Stomach (tissue), 9 donors: ENCODE measurements around the gene HADHB. TPM values are rescaled to one million over a fixed set of nuclear protein-coding genes. Genes with fewer than 3 reads are reported as not detected.

Experiments
- DNase-seq, 2 donors: peaks; one replicate each; pipeline versions ENCODE4 v3.0.0 to v3.0.0-alpha.2; 2013 to 2019
- H3K27ac ChIP-seq, 5 donors: fragments of 200-600 bp in 4 of 5; sonication (generic) in 4 of 5; one replicate each; pipeline ENCODE4 v1.5.1; 2013 to 2019; ENCODE audit warnings: mild to moderate bottlenecking in 1 of 5, moderate library complexity in 1 of 5
- H3K27me3 ChIP-seq, 3 donors: fragments of 200-600 bp; sonication (generic); one replicate each; pipeline ENCODE4 v1.5.1; 2017 to 2019; ENCODE audit warnings: mixed run types in 1 of 3
- H3K36me3 ChIP-seq, 4 donors: fragments of 200-600 bp; sonication (generic); 1 replicate in 3 of 4; 2 replicates in 1 of 4; pipeline ENCODE4 v1.5.1; 2016 to 2019
- H3K4me1 ChIP-seq, 4 donors: fragments of 200-600 bp; sonication (generic); one replicate each; pipeline ENCODE4 v1.5.1; 2016 to 2019
- H3K4me3 ChIP-seq, 4 donors: fragments of 200-600 bp; sonication (generic) in 3 of 4; one replicate each; pipeline ENCODE4 v1.5.1; 2016 to 2019; ENCODE audit warnings: mild to moderate bottlenecking in 1 of 4
- H3K9me3 ChIP-seq, 4 donors: fragments of 200-600 bp; sonication (generic); one replicate each; pipeline ENCODE4 v1.5.1; 2016 to 2019
- CTCF ChIP-seq, 7 experiments: fragments of 450-650 bp in 4 of 7; fragments of 200-600 bp in 3 of 7; sonication (generic) in 3 of 7; IDR thresholded peaks; one replicate each; pipeline ENCODE4 v1.5.1; 2016 to 2019; ENCODE audit warnings: antibody characterized with exemption in 7 of 7, control low read depth in 2 of 7, mild to moderate bottlenecking in 1 of 7
- EP300 ChIP-seq: sonication (generic); formaldehyde crosslinking; IDR thresholded peaks from one replicate; pipeline ENCODE4 v1.6.1; 2017; ENCODE audit warnings: antibody characterized with exemption
- POLR2A ChIP-seq, 4 donors: fragments of 450-650 bp; IDR thresholded peaks; one replicate each; pipeline ENCODE4 v1.6.1; 2016; ENCODE audit warnings: antibody characterized with exemption in 4 of 4, control low read depth in 2 of 4, mild to moderate bottlenecking in 1 of 4, moderate library complexity in 1 of 4
- POLR2AphosphoS5 ChIP-seq, 3 donors: sonication (generic); formaldehyde crosslinking; IDR thresholded peaks; one replicate each; pipeline ENCODE4 v1.6.1; 2016; ENCODE audit warnings: antibody characterized with exemption in 3 of 3
- whole genome bisulfite sequencing, 5 donors: extraction: QIAGEN DNeasy Blood & Tissue Kit in 3 of 5; methylation state at CpG; one replicate each; pipeline versions ENCODE4 v1.1.5 to v1.1.7; 2013 to 2018; 5-methylcytosine and 5-hydroxymethylcytosine counted together
- intact Hi-C: fragments of 100-400 bp; cut with DNase I; formaldehyde crosslinking; loops from one replicate; pipeline ENCODE4 v1.15.1; 2023; ENCODE audit warnings: low total_unique reads
- polyA plus RNA-seq, 3 donors: library from polyadenylated mRNA; stranded (reverse); fragments of 200-250 nt; gene quantifications; one replicate each; pipeline ENCODE4 v1.2.3, GENCODE V29; 2013
- total RNA-seq, 5 donors: library from RNA; depleted of rRNA; stranded (reverse); fragments of >200 nt; gene quantifications; one replicate each; pipeline versions ENCODE4 v1.1.0 to v1.2.3, GENCODE V29; 2014 to 2016
- donor health status: healthy with polysubstance abuse.
- donor health status: Bipolar disorder and iron deficiency.
- donor health status: healthy.

Gene HADHB
- total and polyA plus RNA-seq, 8 donors = 70.4 to 178 (median 91.4) TPM

GRCh38 chr2:26223018-26223417, 21.7 kb upstream of the HADHB start:
- Histone ChIP-seq H3K27me3 (no peaks in the 10 kb centered on the region), H3K4me1 (no peaks in the 10 kb centered on the region), H3K27ac (no peak overlapping the region), H3K36me3 (peaks cover 10 to 91% (median 84%) of the 10 kb centered on the region in 4 donors), H3K4me3 (no peak overlapping the region), H3K9me3 (no peaks in the 10 kb centered on the region)
- intact Hi-C loops = no loop called here
- WGBS, 5 donors = 88 to 100% (median 97%) methylated on average over 1 of the region's 1 CpG
- TF ChIP-seq EP300 = no peak
- DNase-seq = no peak

GRCh38 chr2:26224095-26224494, 20.6 kb upstream of the HADHB start:
- intact Hi-C loops = no loop called here
- TF ChIP-seq POLR2AphosphoS5 (IDR thresholded peaks at IDR 0.05) (no peak), CTCF (IDR thresholded peaks at IDR 0.05) (no peak), EP300 (no peak), POLR2A (IDR thresholded peaks at IDR 0.05) (no peak)
- H3K4me3 ChIP-seq = no peak overlapping the region
- no peaks in the 10 kb centered on the region for H3K9me3 ChIP-seq
- H3K4me1 ChIP-seq = no peaks in the 10 kb centered on the region
- 56 to 78% (median 68%) methylated on average over 2 of the region's 2 CpGs for WGBS, 5 donors
- H3K27me3 ChIP-seq = no peaks in the 10 kb centered on the region
- no peak overlapping the region for H3K27ac ChIP-seq
- no peak for DNase-seq
- H3K36me3 ChIP-seq = peaks cover 21 to 91% (median 86%) of the 10 kb centered on the region in 4 donors

- Histone ChIP-seq H3K4me1 (no peaks in the 10 kb centered on the region), H3K4me3 (no peak overlapping the region), H3K36me3 (peaks cover 66 to 100% (median 92%) of the 10 kb centered on the region in 4 donors), H3K27ac (no peak overlapping the region), H3K9me3 (no peaks in the 10 kb centered on the region), H3K27me3 (no peaks in the 10 kb centered on the region)
- 90 to 99% (median 97%) methylated on average over 3 of the region's 3 CpGs for WGBS, 5 donors
- intact Hi-C loops = no loop called here
- no peak for DNase-seq
- TF ChIP-seq POLR2AphosphoS5 (IDR thresholded peaks at IDR 0.05) = no peak
Observed at GRCh38 chr2:26229595-26229994, 15.1 kb upstream of the HADHB start.

- Histone ChIP-seq H3K9me3 (no peaks in the 10 kb centered on the region), H3K4me3 (no peak overlapping the region), H3K4me1 (no peaks in the 10 kb centered on the region), H3K36me3 (peaks cover 76 to 100% (median 99%) of the 10 kb centered on the region in 4 donors), H3K27ac (no peak overlapping the region), H3K27me3 (no peaks in the 10 kb centered on the region)
- intact Hi-C loops = no loop called here
- DNase-seq = no peak
- TF ChIP-seq EP300 (no peak), POLR2A (IDR thresholded peaks at IDR 0.05) (no peak), POLR2AphosphoS5 (IDR thresholded peaks at IDR 0.05) (no peak), CTCF (IDR thresholded peaks at IDR 0.05) (no peak)
- 98 to 100% (median 99%) methylated on average over 2 of the region's 2 CpGs for WGBS, 5 donors
Observed at GRCh38 chr2:26230806-26231205, 13.9 kb upstream of the HADHB start.

GRCh38 chr2:26235089-26235488, 9.7 kb upstream of the HADHB start:
- Histone ChIP-seq H3K4me1 (peaks cover 9 to 20% (median 20%) of the 10 kb centered on the region in 4 donors), H3K27me3 (no peaks in the 10 kb centered on the region), H3K36me3 (peaks cover 61 to 93% (median 86%) of the 10 kb centered on the region in 4 donors), H3K4me3 (no peak overlapping the region), H3K9me3 (no peaks in the 10 kb centered on the region), H3K27ac (no peak overlapping the region)
- no peak for TF ChIP-seq POLR2AphosphoS5 (IDR thresholded peaks at IDR 0.05)
- TF ChIP-seq CTCF (IDR thresholded peaks at IDR 0.05) = peak in 1 of 7 experiments; percentile 30
- WGBS, 5 donors = 84 to 94% (median 88%) methylated on average over 9 of the region's 9 CpGs
- DNase-seq = peak in 1 of 2 donors; percentile 16
- intact Hi-C loops = no loop called here
